Omental fat pad (tissue), 4 donors: Measurements from ENCODE around the gene LINGO1. TPM values are rescaled to one million over a fixed set of nuclear protein-coding genes. Genes with fewer than 3 reads are reported as not detected.

Source experiments
- ATAC-seq: fragments of 150-250 bp; one replicate; pipeline ENCODE4 v1.9.1; 2016; ENCODE audit warnings: mild to moderate bottlenecking, moderate library complexity; ENCODE audit not compliant: low FRiP score
- DNase-seq: peaks from one replicate; pipeline ENCODE4 v3.0.0-alpha.2; 2019; ENCODE audit warnings: low spot score
- total RNA-seq, 4 donors: library from RNA; depleted of rRNA; stranded (reverse); fragments of >200 nt; gene quantifications; one replicate each; pipeline ENCODE4 v1.1.0, GENCODE V29; 2016
- TF ChIP-seq, protein P1 (sequence below), 3 donors: fragments of 450-650 bp; IDR thresholded peaks; one replicate each; pipeline ENCODE4 v1.5.1; 2016 to 2017; ENCODE audit warnings: antibody characterized with exemption in 3 of 3, mild to moderate bottlenecking in 3 of 3, moderate library complexity in 2 of 3

The LINGO1 gene
- total RNA-seq, 4 donors from 2014 or later, result 0.36 to 1.7 (median 0.69) TPM

DNA sequence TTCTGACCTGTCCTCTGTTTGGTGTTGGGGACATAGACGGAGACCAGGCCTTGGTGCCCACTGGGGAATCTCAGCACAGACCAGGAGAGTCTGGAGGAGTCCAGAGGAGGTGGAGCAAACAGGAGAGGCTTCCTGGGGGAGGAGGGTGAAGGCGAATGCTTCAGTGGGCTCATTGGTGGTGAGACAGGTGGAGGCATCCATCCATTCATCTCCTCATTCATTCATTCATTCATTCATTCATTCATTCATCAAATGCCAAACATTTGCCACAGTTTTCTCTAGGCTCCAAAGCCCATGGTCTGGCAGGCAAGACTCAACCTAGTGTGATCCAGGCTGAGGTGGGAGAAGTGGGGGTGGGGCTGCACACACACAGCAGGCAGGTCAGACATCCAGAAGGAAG, 7.9 kb upstream of the LINGO1 start:
- TF ChIP-seq, protein P1, sequence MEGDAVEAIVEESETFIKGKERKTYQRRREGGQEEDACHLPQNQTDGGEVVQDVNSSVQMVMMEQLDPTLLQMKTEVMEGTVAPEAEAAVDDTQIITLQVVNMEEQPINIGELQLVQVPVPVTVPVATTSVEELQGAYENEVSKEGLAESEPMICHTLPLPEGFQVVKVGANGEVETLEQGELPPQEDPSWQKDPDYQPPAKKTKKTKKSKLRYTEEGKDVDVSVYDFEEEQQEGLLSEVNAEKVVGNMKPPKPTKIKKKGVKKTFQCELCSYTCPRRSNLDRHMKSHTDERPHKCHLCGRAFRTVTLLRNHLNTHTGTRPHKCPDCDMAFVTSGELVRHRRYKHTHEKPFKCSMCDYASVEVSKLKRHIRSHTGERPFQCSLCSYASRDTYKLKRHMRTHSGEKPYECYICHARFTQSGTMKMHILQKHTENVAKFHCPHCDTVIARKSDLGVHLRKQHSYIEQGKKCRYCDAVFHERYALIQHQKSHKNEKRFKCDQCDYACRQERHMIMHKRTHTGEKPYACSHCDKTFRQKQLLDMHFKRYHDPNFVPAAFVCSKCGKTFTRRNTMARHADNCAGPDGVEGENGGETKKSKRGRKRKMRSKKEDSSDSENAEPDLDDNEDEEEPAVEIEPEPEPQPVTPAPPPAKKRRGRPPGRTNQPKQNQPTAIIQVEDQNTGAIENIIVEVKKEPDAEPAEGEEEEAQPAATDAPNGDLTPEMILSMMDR (IDR thresholded peaks at IDR 0.05), result no peak
- ATAC-seq, result no peak

DNA sequence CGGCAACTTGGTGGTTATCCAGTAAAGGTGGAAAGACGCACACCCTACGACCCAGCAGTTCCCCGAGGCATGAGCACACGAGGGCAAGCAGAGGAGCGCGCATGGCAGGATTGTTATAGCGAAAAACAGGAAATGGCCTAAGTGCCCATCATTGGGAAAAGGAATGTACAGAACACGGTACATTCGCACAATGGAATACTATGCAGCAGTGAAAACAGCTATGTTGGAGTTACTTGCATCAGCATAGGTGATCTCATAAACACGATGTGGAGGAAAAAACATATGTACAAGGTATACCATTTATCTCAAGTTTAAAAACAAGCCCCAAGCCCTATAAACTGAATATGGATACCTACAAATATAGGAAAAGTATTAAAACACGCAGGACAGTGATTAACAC, 6.7 kb upstream of the LINGO1 start:
- TF ChIP-seq, protein P1 (IDR thresholded peaks at IDR 0.05), result no peak
- ATAC-seq, result no peak
- DNase-seq, result no peak

More for the DNA sequence above, 7.9 kb upstream of the LINGO1 start:
- DNase-seq, result no peak

DNA sequence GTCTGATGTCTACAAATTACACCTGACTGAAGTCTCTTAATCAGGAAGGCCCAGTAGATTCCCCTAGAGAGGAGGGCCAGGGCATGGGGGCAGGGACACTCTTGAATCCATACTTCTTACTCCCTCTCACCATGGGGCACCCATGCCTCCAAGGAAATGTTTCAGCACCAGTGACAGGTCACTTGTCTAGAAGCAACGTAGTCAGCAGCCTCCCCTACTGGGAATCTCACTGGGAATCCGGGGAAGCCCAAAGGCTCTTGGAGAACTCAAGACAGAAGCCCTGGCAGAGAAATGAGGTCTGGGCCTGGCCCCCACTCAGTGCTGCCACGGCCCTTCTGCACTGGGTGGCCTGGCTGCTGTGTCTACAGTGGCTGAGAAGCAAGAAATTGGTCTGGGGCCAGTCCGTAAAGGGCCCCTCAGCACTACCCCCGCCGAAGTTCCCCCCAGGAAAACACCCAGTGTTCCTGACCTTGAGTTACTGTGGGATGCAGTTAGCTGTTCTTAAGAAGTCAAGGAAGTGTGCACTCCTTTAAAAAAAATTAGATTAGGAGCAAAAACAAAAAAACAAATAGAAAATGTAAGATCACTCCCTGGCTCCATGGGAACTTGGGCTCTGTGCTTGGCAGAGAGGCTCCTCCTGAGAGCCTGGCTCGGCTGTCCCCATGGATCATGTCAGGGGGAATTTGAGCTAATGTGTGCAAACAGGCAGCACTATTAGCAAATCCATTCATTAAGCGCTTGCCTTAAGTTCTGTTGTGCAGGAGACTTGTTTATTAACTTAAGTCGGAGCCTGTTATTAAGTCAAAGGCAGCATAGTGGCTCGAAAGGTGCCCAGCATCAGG, 5.4 kb upstream of the LINGO1 start:
- TF ChIP-seq, protein P1 (IDR thresholded peaks at IDR 0.05), result no peak
- DNase-seq (no peak), ATAC-seq (no peak)

DNA sequence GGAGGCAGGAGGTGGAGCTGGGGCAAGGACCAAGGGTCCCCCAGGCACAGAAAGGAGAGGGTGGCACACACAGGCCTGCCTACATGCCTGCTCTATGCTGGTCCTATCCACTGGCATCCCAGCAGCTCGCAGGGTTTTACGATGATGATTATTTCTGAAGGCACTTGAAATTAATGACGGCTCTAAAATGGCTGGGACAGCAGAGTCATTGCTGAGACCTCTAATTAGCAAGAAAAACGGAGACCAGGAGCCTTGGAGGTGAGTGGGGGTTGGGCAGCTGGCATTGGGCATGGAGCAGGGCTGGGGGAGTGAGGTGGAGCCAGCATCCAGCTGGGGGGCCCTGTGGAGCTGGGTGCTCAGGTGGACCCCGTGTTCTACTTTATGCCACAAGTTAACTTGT, 3.5 kb upstream of the LINGO1 start:
- DNase-seq (no peak), ATAC-seq (no peak)
- TF ChIP-seq, protein P1 (IDR thresholded peaks at IDR 0.05), result no peak

DNA sequence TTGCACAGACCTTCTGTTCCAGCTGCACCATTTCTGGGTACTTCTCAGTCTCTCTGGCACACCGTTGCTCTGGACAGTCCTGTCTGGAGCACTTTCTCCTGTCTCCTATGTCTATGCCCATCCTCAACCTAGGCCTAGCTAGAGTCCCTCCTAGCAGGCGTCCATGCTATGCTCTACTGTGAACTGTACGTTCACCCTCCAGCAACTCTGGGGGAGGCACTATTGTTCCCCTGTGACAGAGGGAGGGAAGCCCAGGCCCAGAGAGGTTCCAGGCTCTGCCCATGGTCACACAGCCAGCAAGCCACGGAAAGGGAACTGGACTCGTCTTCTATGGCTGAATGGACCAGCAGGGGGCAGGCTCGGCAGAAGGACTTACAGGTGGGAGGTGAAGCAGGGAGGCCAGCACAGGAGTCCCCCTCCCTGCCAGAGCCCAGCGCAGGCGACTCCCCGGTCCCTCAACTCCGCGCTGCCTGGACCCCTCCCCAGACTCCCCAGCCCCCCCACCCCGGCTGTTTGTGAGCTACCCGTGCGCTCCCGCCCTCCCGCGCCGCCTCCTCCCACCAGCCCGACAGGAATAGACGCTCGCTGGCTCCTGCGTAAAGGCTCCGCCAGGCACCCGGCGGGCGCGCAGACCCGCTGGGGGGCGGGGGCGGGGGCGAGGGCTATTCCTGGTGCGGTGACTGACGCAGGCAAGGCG, 1.7 kb upstream of the LINGO1 start:
- DNase-seq (peak; percentile 33), ATAC-seq (no peak)
- TF ChIP-seq, protein P1 (IDR thresholded peaks at IDR 0.05), result no peak

DNA sequence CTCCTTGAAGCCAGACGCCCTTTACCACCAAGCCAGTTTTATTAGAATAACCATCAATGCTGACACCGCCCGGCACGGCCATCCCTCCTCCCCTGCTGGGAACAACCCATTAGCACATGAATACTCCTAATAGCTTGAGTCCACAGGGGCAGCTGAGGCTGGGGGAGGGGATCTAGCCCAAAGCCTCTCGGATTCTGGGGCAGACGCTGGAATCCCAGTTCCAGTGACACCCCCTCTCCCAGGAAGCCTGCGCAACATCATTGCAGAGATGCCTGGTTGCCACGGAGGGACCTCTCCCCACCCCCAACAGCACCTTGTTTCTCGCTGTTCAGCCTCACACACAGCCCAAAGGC, 1.2 kb upstream of the LINGO1 start:
- TF ChIP-seq, protein P1 (IDR thresholded peaks at IDR 0.05), result no peak
- ATAC-seq (no peak), DNase-seq (no peak)
